Stimulated activated CD4-positive, alpha-beta T cell treated with anti-CD3 and anti-CD28 coated beads, TNF-alpha, amount 100 ng/mL, for 1 hour (primary cell): ENCODE results near the gene ZCCHC14.

Experiments used
- DNase-seq, 3 donors: peaks; one replicate each; pipeline ENCODE4 v3.0.0-alpha.2; 2020; ENCODE audit warnings: low read depth in 3 of 3, low spot score in 1 of 3

The ZCCHC14 gene

DNA sequence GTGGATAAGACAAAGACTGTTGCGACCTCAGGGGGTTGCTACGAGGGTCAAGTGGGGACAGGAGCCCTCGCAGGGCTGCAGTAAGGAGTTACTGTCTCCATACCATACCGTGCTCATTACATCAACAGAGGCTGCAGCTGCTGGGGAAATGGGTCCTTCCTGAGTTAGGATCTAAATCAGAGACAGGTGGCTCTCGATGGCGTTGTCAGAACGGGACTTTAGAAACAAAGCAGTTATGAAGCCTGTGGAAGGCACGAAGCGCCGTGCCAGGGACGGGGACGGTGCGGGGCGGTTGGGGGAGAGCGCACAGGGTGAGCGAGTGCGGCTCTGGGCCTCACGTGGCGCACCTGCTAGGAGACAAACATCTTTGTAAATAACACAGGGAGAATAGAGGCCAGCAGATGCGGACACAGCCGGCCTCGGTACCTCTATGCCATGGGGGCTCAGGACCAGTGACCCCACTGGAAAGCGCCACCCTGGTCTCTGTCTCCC, 34.4 kb downstream of the ZCCHC14 start:
- DNase-seq = no peak

DNA sequence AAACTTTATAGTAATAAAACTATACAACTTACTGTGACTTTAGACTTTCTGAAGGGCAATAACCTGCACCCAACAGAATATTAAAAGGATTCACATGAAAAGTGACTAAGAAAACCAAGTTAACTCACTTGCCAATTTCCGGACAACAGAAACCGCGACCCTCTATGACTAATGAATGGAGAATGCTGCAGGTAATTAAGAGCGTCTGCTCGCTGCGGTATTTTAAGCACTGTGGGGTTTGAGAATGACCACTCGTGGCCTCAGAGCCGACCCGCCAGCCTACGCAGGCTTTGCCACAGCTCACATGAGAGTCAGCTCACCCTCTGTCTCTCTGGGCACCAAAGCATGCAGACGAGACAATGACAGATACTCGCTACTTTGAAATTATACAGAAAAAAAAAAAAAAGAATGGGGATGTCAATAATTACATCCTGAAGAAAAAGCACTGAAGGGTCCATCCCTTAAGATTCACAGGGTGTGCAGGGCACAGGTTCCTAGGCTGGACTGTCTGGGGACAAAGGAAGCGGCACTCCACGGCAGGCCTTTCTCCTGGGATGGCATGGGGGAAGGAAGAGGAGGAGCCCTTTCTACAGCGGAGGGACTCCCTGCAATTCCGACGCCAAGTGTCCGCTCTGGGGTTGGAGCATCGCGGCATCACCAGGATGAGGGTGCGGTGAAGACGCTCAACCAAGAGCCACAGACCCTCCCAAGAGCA, 35.0 kb downstream of the ZCCHC14 start:
- no peak for DNase-seq

DNA sequence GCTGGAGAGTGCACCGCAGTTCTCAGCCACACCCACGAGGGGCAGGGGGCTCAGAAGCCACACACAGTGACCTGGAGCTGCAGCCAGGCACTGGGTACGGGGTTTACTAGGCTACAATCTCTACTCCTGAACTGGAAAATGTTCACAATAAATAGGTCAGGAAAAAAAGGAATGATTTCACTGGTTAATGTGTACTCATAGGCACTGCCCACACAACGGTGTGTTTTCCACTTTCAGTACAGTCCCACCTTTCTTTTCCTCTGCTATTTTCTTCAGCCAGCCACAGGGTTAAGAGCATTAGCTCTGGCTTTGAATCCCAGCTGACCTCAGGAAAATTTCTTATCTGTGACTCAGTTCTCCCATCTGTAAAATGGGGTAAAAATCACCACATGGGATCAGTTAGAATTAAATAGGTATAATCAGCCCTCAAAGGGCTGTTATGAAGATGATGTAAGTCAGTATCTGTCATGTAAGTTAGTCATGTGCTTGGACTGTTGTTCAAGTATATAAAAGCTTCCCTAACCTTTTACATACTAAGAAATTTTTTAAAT, 35.7 kb downstream of the ZCCHC14 start:
- no peak for DNase-seq

DNA sequence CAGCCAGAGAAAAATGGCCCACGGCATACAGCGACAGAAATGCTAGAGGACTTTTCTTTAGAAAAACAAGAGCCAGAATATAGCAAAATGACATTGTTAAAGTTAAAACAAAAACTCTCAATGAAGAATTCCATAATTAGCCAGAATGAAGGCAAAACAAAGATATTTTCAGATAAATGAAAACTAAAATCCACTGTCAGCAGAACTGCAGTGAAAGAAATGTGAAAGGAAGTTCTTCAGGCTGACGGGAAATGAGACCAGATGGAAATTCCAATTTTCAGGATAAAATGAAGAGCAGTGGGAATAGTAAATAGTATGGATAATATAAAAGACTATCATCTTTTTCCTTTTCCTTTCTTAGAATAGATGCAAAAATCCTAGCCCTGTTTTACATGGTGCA, 38.4 kb downstream of the ZCCHC14 start:
- no peak for DNase-seq

GRCh38 chr16:87453326-87453725, 39.5 kb downstream of the ZCCHC14 start:
- no peak for DNase-seq

- DNase-seq = no peak
These were observed 41.1 kb downstream of the ZCCHC14 start for GRCh38 chr16:87451563-87452210.

GRCh38 chr16:87448866-87449265, 44.0 kb downstream of the ZCCHC14 start:
- no peak for DNase-seq

DNA sequence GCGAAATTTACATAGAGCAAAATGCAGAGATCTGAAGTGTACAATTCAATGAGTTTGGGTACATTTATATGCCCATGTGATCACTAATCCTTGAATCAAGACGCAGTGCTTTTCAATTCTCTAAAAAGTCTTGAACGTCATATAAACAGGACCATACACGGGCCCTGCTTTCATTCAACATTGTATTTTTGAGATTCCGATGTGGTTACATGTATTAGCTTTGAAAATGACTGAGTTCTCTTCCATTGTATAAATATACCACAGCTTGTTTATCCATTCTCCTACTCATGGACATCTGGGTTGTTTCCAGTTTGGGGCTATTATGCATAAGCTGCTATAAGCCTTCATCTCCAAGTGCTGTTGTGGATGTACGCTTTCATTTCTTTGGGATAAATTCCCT, 45.5 kb downstream of the ZCCHC14 start:
- DNase-seq = no peak

DNA sequence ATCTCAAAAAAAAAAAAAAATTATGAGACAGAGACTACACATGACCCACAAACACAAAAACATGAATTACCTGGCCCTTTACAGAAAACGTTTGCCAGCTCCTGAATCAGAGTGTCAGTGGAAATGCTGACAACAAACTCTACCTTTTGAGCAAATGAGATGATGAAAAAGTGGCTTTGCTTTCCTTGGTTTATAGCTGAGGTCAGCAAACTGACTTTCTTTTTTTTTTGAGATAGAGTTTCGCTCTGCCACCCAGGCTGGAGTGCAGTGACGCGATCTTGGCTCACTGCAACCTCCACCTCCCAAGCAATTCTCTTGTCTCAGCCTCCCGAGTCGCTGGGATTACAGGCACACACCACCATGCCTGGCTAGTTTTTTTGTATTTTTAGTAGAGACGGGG, 46.3 kb downstream of the ZCCHC14 start:
- DNase-seq = no peak

GRCh38 chr16:87445486-87445885, 47.3 kb downstream of the ZCCHC14 start:
- DNase-seq = no peak

GRCh38 chr16:87443964-87444363, 48.9 kb downstream of the ZCCHC14 start:
- no peak for DNase-seq

DNA sequence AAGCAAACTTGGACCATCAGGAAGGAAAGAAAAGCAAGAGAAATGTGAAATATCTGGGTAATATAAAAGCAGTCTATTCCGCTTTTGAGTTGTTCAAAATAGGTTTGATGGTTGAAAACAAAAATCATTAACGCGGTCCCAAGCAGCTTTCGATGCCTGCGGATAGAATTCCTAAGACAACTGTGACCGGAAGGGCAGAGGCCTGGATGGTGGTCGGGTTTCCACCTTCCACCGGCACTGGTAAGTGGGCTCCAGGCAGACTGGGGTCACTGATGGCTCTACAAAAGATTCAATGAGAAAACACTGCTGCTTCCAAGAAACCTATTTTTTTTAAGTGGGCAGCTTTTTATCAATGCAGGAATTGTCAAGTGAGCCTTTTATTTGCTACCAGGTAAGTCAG, 49.8 kb downstream of the ZCCHC14 start:
- no peak for DNase-seq

DNA sequence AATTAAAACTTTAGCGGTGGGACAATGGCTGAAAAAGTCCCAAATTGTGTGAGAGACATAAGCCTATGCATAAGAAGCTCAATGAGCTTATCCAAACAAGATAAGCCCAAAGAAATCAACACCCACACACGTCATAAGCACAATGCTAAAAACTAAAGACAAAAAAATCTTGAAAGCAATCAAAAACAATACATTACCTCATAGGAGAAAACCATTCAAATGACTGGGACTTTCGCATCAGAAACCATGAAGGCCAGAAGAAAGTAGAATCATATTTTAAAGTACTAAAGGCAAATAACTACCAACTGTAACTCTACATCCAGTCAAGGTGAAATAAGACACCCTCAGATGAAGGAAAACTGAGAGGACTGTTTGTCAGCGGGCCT, 50.2 kb downstream of the ZCCHC14 start:
- DNase-seq = no peak

DNA sequence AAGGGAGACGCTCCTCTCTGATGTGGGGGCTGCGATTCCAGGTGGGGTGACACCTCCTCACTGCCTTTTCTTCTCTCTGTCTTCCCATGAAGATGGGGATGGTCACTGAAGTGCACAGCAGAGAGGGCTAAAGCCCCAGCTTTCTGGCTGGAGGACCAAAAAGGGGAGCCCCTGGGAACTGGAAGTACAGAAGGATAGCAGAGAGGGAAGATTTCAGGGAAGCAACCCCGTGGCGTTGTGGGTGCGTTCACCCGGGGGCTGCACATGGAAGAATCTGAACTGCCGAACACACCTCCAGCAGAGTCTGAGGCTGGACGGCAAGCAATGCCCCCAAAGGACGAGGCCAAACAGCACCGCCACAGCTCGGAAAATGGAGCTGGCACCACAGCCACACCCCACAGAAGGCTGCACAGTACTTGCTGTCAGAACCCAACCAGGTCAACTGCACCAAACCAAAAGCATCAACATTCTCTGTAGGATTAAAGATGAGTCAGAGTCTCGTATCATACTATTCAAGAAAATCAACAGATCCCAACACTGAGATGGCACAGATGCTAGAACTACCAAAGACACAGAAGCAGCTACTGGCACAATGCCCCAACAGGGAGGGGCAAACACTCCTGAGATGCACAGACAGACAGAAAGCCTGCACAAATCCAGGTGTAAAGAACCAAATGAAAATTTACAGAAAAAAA, 50.8 kb downstream of the ZCCHC14 start:
- no peak for DNase-seq

GRCh38 chr16:87439926-87440325, 52.9 kb downstream of the ZCCHC14 start:
- DNase-seq = no peak

DNA sequence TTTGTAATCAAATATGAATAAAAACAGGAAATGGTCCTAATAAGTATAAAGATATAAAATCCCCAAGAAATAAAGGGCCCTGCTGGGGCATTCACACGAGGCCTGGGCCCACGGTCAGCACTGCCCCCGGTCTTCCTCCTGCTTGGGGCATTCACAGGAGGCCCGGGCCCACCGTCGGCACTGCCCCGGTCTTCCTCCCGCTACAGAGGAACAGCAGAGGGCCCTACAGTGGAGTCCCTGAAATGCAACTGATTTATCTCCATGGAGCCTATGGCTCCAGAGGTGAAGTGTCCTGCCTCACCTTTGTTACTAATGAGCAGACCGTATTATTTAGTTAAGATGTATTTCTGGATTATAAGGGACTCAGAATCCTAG, 54.2 kb downstream of the ZCCHC14 start:
- DNase-seq = no peak

GRCh38 chr16:87437911-87438610, 54.8 kb downstream of the ZCCHC14 start:
- DNase-seq = no peak

- no peak for DNase-seq
These were observed 55.5 kb downstream of the ZCCHC14 start for GRCh38 chr16:87437327-87437726.

DNA sequence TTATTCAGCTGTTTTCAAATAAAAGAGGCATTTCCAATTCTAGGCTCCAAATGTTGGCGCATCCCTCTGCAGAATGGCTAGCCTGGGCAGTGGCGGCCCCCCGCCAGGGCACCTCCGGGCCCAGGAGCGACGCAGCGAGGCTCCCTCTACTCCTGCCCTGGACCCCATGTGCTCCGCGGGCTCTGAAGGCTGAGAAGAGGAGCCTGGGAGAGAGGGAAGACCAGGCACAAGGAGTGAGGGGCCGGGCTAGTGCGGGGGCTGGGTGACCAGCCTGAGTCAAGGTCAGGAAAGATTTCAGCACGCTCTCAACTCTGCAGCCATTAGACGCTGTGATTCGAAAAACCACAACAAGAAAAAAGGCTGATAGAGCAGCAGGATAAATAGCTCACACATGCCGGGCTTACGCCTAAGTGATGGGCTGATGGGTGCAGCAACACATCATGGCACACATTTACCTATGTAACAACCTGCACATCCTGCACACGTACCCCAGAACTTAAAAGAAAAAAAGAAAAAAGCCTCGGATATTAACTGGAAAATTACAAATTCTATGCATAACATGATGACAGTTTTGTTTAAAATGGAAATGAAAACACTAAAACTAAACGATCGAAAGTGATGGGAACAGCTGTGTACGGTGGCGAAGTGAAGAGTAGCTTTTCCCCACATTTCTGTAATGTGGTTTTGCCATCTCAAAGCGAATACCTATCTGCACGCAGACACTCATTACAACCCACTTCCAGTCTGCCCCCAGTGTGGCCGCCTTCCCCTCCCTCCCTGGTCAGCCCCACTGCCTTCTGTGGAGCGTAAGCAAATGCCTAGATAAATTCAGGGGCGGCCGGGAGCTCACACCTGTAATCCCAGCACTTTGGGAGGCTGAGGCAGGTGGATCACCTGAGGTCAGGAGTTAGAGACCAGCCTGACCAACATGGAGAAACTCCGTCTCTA, 56.3 kb downstream of the ZCCHC14 start:
- DNase-seq = no peak
